ENCODE measurements around the gene PDXP. TPM values are rescaled to one million over a fixed set of nuclear protein-coding genes. Genes with fewer than 3 reads are reported as not detected.

PDXP gene
- total RNA-seq, 1 donor from 2014 or later: 51.2 TPM

- intact Hi-C loops (cut with micrococcal nuclease): no loop called here
- Mint-ChIP-seq H3K4me1 (peaks cover 55% of the 10 kb centered on the region), H3K9me3 (no peaks in the 10 kb centered on the region), H3K4me3 (peak overlapping the region; percentile 77), H3K36me3 (ENCODE audit: low read depth) (peaks cover 6% of the 10 kb centered on the region), H3K27me3 (no peaks in the 10 kb centered on the region), H3K27ac (peak overlapping the region; percentile 92)
- DNase-seq: peak; percentile 77
These were observed 25.4 kb upstream of the PDXP start for GRCh38 chr22:37633089-37633624.

DNA sequence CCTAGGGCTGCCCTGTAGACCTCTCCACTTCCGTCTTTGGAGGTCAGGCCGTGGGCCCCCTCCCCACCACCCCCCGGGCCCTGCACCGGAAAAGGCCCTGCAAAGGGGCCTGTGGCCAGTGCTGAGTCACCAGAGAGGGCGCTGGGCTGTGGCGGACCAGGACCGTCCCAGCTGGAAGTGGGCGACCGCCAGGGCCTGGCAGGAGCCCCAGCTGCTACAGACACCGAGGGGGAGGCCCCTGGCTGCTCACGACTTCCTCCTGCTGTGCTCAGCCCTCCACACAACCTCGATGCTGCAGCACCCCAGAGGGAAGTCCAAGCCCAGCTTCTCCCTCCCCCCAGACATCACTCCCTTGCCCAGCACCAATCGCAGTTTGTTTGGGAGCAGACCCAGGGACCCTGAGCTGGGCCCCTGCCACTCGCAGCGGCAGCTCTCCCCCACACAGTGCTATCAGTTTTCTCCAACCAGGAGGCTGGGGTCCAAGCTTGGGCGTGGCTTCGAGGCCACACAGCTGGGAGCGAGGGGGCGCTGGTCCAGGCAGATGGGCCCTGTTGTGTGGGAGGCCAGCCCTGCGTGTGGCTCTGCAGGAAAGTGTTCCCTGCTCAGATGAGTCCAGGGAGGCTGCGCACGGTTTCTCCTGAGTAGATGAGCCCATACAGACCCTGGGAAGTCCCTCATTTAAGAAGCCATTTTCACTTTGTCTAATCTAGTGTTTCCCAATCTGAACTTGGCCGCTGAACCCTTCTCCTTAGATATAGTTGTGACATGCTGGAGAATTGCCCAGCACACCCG is 24.7 kb upstream of the PDXP start:
- H3K4me1 Mint-ChIP-seq: peaks cover 59% of the 10 kb centered on the region
- intact Hi-C loops (cut with micrococcal nuclease): no loop called here
- H3K4me3 Mint-ChIP-seq: peak overlapping the region; percentile 77
- peak overlapping the region; percentile 92 for H3K27ac Mint-ChIP-seq
- peaks cover 6% of the 10 kb centered on the region for H3K36me3 Mint-ChIP-seq (ENCODE audit: low read depth)
- DNase-seq: peak; percentile 85
- no peaks in the 10 kb centered on the region for H3K9me3 Mint-ChIP-seq
- no peaks in the 10 kb centered on the region for H3K27me3 Mint-ChIP-seq

- intact Hi-C loops (cut with micrococcal nuclease): no loop called here
- Mint-ChIP-seq H3K4me1 (peaks cover 58% of the 10 kb centered on the region), H3K4me3 (peak overlapping the region; percentile 77), H3K36me3 (ENCODE audit: low read depth) (peaks cover 6% of the 10 kb centered on the region), H3K9me3 (no peaks in the 10 kb centered on the region), H3K27me3 (no peaks in the 10 kb centered on the region), H3K27ac (peak overlapping the region; percentile 92)
- peak; percentile 69 for DNase-seq
These were observed 24.1 kb upstream of the PDXP start for GRCh38 chr22:37634417-37634924.

GRCh38 chr22:37635157-37635556 is 23.4 kb upstream of the PDXP start:
- intact Hi-C loops (cut with micrococcal nuclease): loop anchor here (5.0 kb wide), 1 partner anchor 112 kb away; no protein-coding TSS in a partner anchor
- Mint-ChIP-seq H3K36me3 (ENCODE audit: low read depth) (peaks cover 6% of the 10 kb centered on the region), H3K9me3 (no peaks in the 10 kb centered on the region), H3K27me3 (no peaks in the 10 kb centered on the region), H3K27ac (peak overlapping the region; percentile 92), H3K4me1 (peaks cover 58% of the 10 kb centered on the region), H3K4me3 (peak overlapping the region; percentile 77)
- no peak for DNase-seq

DNA sequence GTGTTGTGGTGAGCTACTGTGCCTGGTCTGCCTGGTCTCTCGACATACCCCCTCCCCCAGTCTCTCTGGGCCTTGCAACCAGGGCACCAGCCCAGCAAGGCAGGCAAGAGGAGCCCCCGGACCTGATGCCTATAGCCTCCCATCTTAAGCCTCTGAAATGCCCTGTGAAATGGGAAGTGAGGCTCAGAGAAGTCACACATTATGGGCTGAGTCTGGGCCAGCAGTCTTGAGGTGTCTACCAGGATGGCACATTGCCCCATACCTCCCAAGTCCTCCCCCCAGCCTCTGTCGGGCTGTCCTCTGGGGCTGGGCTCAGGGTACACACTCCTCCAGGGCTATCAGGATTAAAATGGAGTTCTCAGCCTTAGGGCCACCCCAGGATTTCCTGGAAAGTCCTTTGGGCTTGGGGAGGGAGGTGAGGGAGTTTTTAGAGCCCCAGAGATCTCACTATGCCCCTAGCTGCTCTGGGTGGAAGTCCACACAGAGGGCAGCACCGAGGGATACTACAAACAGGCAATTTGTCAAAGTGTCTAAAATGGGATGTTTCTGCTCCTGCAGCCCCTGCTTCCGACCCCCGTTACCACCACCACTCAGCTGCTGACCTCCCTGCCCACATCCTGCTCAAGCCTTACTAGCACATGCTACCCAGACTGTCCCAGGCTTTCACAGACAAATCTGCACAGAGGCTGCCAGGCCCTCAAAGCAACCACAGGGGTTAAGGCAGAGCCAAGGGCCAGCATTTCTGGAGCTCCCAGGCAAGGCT is 22.2 kb upstream of the PDXP start:
- Mint-ChIP-seq H3K36me3 (ENCODE audit: low read depth) (peaks cover 7% of the 10 kb centered on the region), H3K27me3 (no peaks in the 10 kb centered on the region), H3K9me3 (no peaks in the 10 kb centered on the region), H3K27ac (peak overlapping the region; percentile 80), H3K4me3 (peak overlapping the region; percentile 17), H3K4me1 (peaks cover 61% of the 10 kb centered on the region)
- intact Hi-C loops (cut with micrococcal nuclease): loop anchor here (1.0 to 5.0 kb wide), 2 partner anchors 9 to 111 kb away; no protein-coding TSS in a partner anchor
- DNase-seq: peak; percentile 79

DNA sequence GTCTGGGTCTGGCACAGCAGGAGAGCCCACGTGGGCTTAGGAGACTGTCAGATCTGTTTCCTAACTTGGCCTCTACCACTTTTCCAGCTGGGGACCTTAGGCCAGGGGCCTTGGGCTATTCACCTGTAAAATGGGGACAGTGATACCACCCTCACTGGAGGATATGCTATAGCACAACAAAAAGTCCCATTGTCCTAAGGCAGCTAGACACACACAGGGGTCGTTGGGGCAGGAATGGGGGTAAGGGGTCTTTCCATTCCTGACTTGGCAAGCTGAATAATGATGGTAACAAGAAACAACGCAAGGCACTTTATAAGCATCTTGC is 21.6 kb upstream of the PDXP start:
- peaks cover 65% of the 10 kb centered on the region for H3K4me1 Mint-ChIP-seq
- peaks cover 10% of the 10 kb centered on the region for H3K36me3 Mint-ChIP-seq (ENCODE audit: low read depth)
- H3K27ac Mint-ChIP-seq: peak overlapping the region; percentile 80
- H3K27me3 Mint-ChIP-seq: no peaks in the 10 kb centered on the region
- no peaks in the 10 kb centered on the region for H3K9me3 Mint-ChIP-seq
- H3K4me3 Mint-ChIP-seq: peak overlapping the region; percentile 17
- intact Hi-C loops (cut with micrococcal nuclease): loop anchor here (1.0 to 5.0 kb wide), 2 partner anchors 10 to 110 kb away; no protein-coding TSS in a partner anchor
- DNase-seq: no peak

- no peaks in the 10 kb centered on the region for H3K9me3 Mint-ChIP-seq
- H3K27ac Mint-ChIP-seq: peak overlapping the region; percentile 84
- peak; percentile 85 for DNase-seq
- peaks cover 67% of the 10 kb centered on the region for H3K4me1 Mint-ChIP-seq
- peaks cover 14% of the 10 kb centered on the region for H3K36me3 Mint-ChIP-seq (ENCODE audit: low read depth)
- H3K4me3 Mint-ChIP-seq: peak overlapping the region; percentile 92
- no peaks in the 10 kb centered on the region for H3K27me3 Mint-ChIP-seq
- intact Hi-C loops (cut with micrococcal nuclease): loop anchor here (1.0 to 5.0 kb wide), 3 partner anchors 30 to 109 kb away; partner anchors contain the start of gene GGA1
These were observed 20.0 kb upstream of the PDXP start for GRCh38 chr22:37638391-37639069.

GRCh38 chr22:37639070-37639760 is 19.3 kb upstream of the PDXP start, which contains the start of gene SH3BP1:
Gene SH3BP1, plus strand, starts transcription at chr22:37639669. Its CDS starts 119 bp downstream, at chr22:37639788.
- peak; percentile 91 for DNase-seq
- intact Hi-C loops (cut with micrococcal nuclease): loop anchor here (1.0 to 5.0 kb wide), 2 partner anchors 31 to 108 kb away; partner anchors contain the start of gene GGA1
- Mint-ChIP-seq H3K27ac (peak within 1 kb of the TSS; percentile 96), H3K36me3 (ENCODE audit: low read depth) (peaks cover 17% of the 10 kb centered on the region), H3K4me3 (peak within 1 kb of the TSS; percentile 92), H3K27me3 (no peaks in the 10 kb centered on the region), H3K4me1 (peaks cover 65% of the 10 kb centered on the region), H3K9me3 (no peaks in the 10 kb centered on the region)

DNA sequence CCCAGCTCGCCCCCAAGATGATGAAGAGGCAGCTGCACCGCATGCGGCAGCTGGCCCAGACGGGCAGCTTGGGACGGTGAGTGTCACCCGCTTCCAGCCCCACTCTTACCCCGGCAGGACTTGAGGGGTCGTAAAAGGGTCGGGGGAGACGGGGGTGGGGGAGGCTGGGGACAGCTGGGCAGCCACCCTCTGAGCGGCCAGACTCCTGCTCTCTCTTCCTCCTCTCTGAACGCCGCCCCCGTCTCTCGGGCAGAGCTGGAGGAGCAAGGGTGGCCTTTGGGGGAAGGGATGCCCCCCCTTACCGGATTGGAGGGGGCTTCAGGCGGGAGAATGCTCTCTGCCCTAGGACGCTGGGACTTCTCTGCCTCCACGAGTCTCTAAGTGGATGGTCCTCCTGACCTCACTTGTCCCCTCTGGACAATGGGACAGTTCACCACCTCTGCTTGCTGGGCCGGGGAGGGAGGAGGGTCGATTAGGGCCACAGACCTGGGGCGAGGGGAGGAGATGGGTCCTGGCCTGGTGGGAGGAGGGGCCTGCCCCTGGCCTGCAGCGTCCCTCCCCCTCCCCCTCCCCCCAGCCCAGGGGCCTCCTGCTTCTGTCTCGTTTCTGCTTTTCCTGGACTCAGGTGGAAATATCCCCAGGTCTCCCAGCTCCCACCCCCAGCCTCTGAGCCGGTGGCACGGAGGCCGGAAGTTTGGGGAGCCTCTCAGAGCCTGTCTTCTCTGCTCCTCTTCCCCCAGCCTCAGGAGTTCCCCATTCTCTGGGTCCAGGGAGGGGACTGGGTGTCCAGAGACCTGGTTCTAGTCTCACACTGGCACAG is 18.5 kb upstream of the PDXP start:
- intact Hi-C loops (cut with micrococcal nuclease): loop anchor here (1.0 to 5.0 kb wide), 2 partner anchors 32 to 107 kb away; partner anchors contain the start of gene GGA1
- Mint-ChIP-seq H3K4me3 (peak overlapping the region; percentile 92), H3K27ac (peak overlapping the region; percentile 96), H3K27me3 (no peaks in the 10 kb centered on the region), H3K36me3 (ENCODE audit: low read depth) (peaks cover 24% of the 10 kb centered on the region), H3K4me1 (peaks cover 57% of the 10 kb centered on the region), H3K9me3 (no peaks in the 10 kb centered on the region)
- peak; percentile 81 for DNase-seq

- peaks cover 32% of the 10 kb centered on the region for H3K36me3 Mint-ChIP-seq (ENCODE audit: low read depth)
- H3K4me1 Mint-ChIP-seq: peaks cover 51% of the 10 kb centered on the region
- intact Hi-C loops (cut with micrococcal nuclease): no loop called here
- H3K27me3 Mint-ChIP-seq: no peaks in the 10 kb centered on the region
- H3K27ac Mint-ChIP-seq: peak overlapping the region; percentile 96
- peak overlapping the region; percentile 92 for H3K4me3 Mint-ChIP-seq
- DNase-seq: no peak
- no peaks in the 10 kb centered on the region for H3K9me3 Mint-ChIP-seq
These were observed 17.6 kb upstream of the PDXP start for GRCh38 chr22:37640591-37641560.

- H3K27me3 Mint-ChIP-seq: no peaks in the 10 kb centered on the region
- H3K27ac Mint-ChIP-seq: peak overlapping the region; percentile 48
- no peak for DNase-seq
- no peaks in the 10 kb centered on the region for H3K9me3 Mint-ChIP-seq
- H3K36me3 Mint-ChIP-seq (ENCODE audit: low read depth): peaks cover 34% of the 10 kb centered on the region
- intact Hi-C loops (cut with micrococcal nuclease): no loop called here
- H3K4me3 Mint-ChIP-seq: peak overlapping the region; percentile 92
- H3K4me1 Mint-ChIP-seq: peaks cover 46% of the 10 kb centered on the region
These were observed 17.0 kb upstream of the PDXP start for GRCh38 chr22:37641561-37641949.
